D721Med (cell line): ENCODE results near the gene ABHD8.

Source experiments
- DNase-seq: peaks from one replicate; pipeline ENCODE4 v3.0.0; 2011; ENCODE audit warnings: low spot score; ENCODE audit not compliant: insufficient read length
- FAIRE-seq: peaks from 2 replicates; lab custom pipeline; 2011; peaks lifted over from hg19 to GRCh38; lab: Jason Lieb, UNC
- TF ChIP-seq, protein P1 (sequence below): IDR thresholded peaks from 2 replicates; pipeline ENCODE4 v1.5.1; 2012; ENCODE audit warnings: mild to moderate bottlenecking, control low read depth; ENCODE audit not compliant: insufficient read depth; ENCODE audit errors: missing control alignments

ABHD8 gene

DNA sequence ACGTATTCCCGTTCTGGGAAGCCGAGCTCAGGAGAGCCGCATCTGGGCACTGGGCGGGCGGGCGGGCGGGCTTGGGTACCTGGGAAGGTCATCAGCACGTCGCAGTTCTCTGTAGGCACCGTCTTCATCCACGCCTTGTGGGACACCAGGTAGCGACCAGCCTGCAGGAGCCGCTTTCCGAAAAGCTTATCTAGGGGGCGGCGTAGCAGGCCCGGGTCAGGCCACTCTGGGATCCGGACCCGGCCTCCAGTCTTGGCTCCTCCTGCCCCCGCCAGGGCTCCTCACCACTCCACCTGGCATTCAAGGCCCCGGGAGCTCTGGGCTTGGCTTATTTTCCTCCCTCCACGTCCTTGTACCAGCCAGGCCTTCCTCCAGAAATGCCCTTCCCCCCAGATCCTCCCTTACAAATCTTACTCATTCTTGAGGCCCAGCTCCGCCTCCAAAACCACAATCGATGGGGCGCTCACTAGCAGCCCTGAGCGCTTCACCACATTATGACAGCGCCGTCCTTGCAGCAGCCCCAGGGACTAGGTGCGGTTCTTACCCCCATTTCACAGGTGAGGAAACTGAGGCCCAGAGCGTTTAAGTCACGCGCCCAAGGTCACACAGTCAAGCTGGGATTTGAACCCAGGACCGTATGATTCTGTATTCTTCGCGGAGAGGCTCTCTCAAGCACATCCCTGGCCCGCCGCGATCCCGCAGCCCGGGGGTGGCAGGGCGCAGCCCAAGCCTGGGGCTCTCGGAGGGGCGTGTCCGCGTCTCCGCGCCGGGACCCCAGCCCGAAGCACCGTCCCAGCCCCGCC is 30.6 kb upstream of the ABHD8 start:
- TF ChIP-seq, protein P1, sequence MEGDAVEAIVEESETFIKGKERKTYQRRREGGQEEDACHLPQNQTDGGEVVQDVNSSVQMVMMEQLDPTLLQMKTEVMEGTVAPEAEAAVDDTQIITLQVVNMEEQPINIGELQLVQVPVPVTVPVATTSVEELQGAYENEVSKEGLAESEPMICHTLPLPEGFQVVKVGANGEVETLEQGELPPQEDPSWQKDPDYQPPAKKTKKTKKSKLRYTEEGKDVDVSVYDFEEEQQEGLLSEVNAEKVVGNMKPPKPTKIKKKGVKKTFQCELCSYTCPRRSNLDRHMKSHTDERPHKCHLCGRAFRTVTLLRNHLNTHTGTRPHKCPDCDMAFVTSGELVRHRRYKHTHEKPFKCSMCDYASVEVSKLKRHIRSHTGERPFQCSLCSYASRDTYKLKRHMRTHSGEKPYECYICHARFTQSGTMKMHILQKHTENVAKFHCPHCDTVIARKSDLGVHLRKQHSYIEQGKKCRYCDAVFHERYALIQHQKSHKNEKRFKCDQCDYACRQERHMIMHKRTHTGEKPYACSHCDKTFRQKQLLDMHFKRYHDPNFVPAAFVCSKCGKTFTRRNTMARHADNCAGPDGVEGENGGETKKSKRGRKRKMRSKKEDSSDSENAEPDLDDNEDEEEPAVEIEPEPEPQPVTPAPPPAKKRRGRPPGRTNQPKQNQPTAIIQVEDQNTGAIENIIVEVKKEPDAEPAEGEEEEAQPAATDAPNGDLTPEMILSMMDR: no peak
- no peak for FAIRE-seq
- no peak for DNase-seq

DNA sequence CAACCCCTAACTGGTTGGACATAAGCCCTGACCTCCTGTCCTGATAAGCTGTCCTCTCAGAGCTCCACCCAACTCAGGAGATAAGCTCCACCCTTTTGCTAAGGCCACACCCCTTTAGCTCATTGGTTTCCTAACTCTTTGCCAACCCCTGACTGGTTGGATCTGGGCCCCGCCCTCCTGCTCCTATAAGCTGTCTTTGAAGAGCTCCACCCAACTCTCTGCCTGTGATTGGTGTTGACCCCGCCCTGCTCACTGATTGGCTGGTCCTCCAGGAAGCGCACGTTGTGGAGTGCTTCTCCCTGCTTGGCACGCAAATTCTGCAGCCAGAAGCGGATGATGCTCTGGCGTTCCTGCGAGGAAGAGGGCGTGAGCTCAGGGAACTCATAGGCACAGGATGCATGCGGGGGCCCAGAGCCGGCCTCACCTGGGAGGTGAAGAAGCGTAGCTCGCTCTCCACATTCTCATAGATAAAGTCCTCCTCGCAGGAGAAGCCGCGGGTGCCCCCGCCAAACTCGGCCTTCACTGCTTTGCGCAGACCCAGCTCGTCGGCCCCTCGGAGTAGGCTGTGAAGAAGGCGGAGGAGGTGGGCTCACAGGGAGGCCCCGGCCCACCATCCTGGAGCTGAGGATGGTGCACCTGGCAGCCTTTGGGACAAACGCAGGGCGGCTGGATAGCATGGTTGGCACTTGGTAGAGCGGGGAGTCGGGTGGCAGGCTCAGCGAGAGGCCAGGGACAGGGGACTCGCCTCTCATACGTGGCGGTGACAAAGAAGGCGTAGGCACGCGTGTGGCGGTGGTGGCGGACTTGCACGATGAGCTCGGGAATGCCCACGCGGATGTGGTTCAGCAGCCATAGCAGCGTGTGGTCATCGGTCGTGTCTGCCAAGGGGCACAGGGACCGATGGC is 29.7 kb upstream of the ABHD8 start:
- FAIRE-seq (no peak), DNase-seq (no peak)
- TF ChIP-seq, protein P1: no peak

DNA sequence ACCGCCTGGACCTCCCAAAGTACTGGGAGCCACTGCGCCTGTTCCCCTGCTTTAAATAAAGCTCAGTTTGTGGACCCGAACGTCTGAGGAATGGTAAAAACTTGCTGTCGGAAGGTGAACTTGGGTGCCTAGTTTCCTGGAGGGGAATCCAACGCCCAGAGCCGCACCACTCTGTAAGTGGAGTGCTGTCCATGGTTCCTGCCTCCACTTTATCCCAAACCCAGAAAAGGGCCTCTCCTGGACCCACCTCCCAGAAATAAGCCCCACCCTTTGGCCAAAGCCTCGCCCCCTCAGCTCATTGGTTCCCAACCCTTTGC is 29.1 kb upstream of the ABHD8 start:
- DNase-seq (no peak), FAIRE-seq (no peak)
- TF ChIP-seq, protein P1: no peak

- TF ChIP-seq, protein P1: no peak
- FAIRE-seq (no peak), DNase-seq (no peak)
Measured at GRCh38 chr19:17331045-17331558, 27.9 kb upstream of the ABHD8 start.

- TF ChIP-seq, protein P1: no peak
- DNase-seq (no peak), FAIRE-seq (no peak)
Measured at GRCh38 chr19:17330262-17331044, 27.2 kb upstream of the ABHD8 start.

GRCh38 chr19:17329366-17330261 is 26.4 kb upstream of the ABHD8 start:
- FAIRE-seq (no peak), DNase-seq (no peak)
- TF ChIP-seq, protein P1: no peak
